Mesothelial cell of epicardium (in vitro differentiated cells): Measurements from ENCODE around the gene DNAJC18. TPM values are rescaled to one million over a fixed set of nuclear protein-coding genes. Genes with fewer than 3 reads are reported as not detected.

Experiments used
- DNase-seq, 2 experiments: peaks; one replicate each; pipeline ENCODE4 v3.0.0; 2021; ENCODE audit warnings: low spot score in 2 of 2; ENCODE audit not compliant: unreplicated experiment in 2 of 2
- H3K27ac Mint-ChIP-seq: 2 replicates; pipeline ENCODE4 v1.8.0; 2021; ENCODE audit warnings: mixed read lengths
- H3K27me3 Mint-ChIP-seq: 2 replicates; pipeline ENCODE4 v1.8.0; 2021; ENCODE audit warnings: low read depth, mixed read lengths
- H3K36me3 Mint-ChIP-seq: 2 replicates; pipeline ENCODE4 v1.8.0; 2021; ENCODE audit warnings: mixed read lengths
- H3K4me1 Mint-ChIP-seq: 2 replicates; pipeline ENCODE4 v1.8.0; 2021; ENCODE audit warnings: mixed read lengths
- H3K4me3 Mint-ChIP-seq: 2 replicates; pipeline ENCODE4 v1.8.0; 2021; ENCODE audit warnings: mild to moderate bottlenecking, moderate library complexity, mixed read lengths
- H3K9me3 Mint-ChIP-seq: 2 replicates; pipeline ENCODE4 v1.8.0; 2021; ENCODE audit warnings: mixed read lengths
- CTCF ChIP-seq: fragments of 200-600 bp; sonication (generic); IDR thresholded peaks from one replicate; pipeline ENCODE4 v1.5.0; 2021; ENCODE audit warnings: antibody characterized with exemption; ENCODE audit not compliant: unreplicated experiment
- total RNA-seq: library from RNA; stranded (reverse); gene quantifications from 3 replicates; pipeline ENCODE4 v1.2.1, GENCODE V29; 2021

DNAJC18 gene
- total RNA-seq, 1 donor from 2014 or later = 25.2 TPM

GRCh38 chr5:139461698-139462097, 22.4 kb upstream of the DNAJC18 start:
- H3K4me1 Mint-ChIP-seq = peaks cover 5% of the 10 kb centered on the region
- H3K9me3 Mint-ChIP-seq = no peaks in the 10 kb centered on the region
- no peaks in the 10 kb centered on the region for H3K36me3 Mint-ChIP-seq
- H3K27ac Mint-ChIP-seq = no peak overlapping the region
- DNase-seq = no peak
- H3K27me3 Mint-ChIP-seq = no peaks in the 10 kb centered on the region
- no peak overlapping the region for H3K4me3 Mint-ChIP-seq
- no peak for TF ChIP-seq CTCF

GRCh38 chr5:139461176-139461575, 21.9 kb upstream of the DNAJC18 start:
- Mint-ChIP-seq H3K27ac (no peak overlapping the region), H3K36me3 (no peaks in the 10 kb centered on the region), H3K4me3 (no peak overlapping the region), H3K27me3 (no peaks in the 10 kb centered on the region), H3K4me1 (peaks cover 5% of the 10 kb centered on the region), H3K9me3 (no peaks in the 10 kb centered on the region)
- no peak for DNase-seq
- no peak for TF ChIP-seq CTCF

GRCh38 chr5:139460455-139460854, 21.1 kb upstream of the DNAJC18 start:
- H3K4me1 Mint-ChIP-seq = peaks cover 5% of the 10 kb centered on the region

GRCh38 chr5:139459451-139459934, 20.2 kb upstream of the DNAJC18 start:
- Mint-ChIP-seq H3K9me3 (no peaks in the 10 kb centered on the region), H3K4me1 (peaks cover 5% of the 10 kb centered on the region), H3K27ac (no peak overlapping the region), H3K36me3 (no peaks in the 10 kb centered on the region), H3K27me3 (no peaks in the 10 kb centered on the region), H3K4me3 (no peak overlapping the region)
- DNase-seq = no peak
- no peak for TF ChIP-seq CTCF

More at GRCh38 chr5:139460455-139460854, 21.1 kb upstream of the DNAJC18 start:
- H3K27me3 Mint-ChIP-seq = no peaks in the 10 kb centered on the region
- no peak for DNase-seq
- H3K36me3 Mint-ChIP-seq = no peaks in the 10 kb centered on the region
- no peak overlapping the region for H3K27ac Mint-ChIP-seq
- H3K9me3 Mint-ChIP-seq = no peaks in the 10 kb centered on the region
- no peak overlapping the region for H3K4me3 Mint-ChIP-seq
- TF ChIP-seq CTCF = no peak

- H3K27me3 Mint-ChIP-seq = no peaks in the 10 kb centered on the region
- TF ChIP-seq CTCF = no peak
- no peak overlapping the region for H3K4me3 Mint-ChIP-seq
- H3K4me1 Mint-ChIP-seq = peaks cover 5% of the 10 kb centered on the region
- DNase-seq = no peak
- H3K27ac Mint-ChIP-seq = no peak overlapping the region
- no peaks in the 10 kb centered on the region for H3K9me3 Mint-ChIP-seq
- H3K36me3 Mint-ChIP-seq = no peaks in the 10 kb centered on the region
These were observed 19.5 kb upstream of the DNAJC18 start for GRCh38 chr5:139458580-139459407.
